IMR-90 (cell line): ENCODE data around the gene CLK3. TPM values are rescaled to one million over a fixed set of nuclear protein-coding genes. Genes with fewer than 3 reads are reported as not detected.

Experiments
- ATAC-seq: fragments of 200-7000 bp; cut with Tn5 transposase; 2 replicates; pipeline ENCODE4 v1.9.1; 2020; ENCODE audit warnings: low read depth, mild to moderate bottlenecking, moderate library complexity
- BruUV-seq: library from RNA; stranded (reverse); fragments of 400-500 nt; replicated peaks from 2 replicates; lab custom pipeline; 2021; lab: Mats Ljungman, UMichigan
- CTCF ChIA-PET: fragments of 300-600 bp; formaldehyde crosslinking; extraction: SDS; loops from one replicate; lab custom pipeline; 2021; ENCODE audit warnings: antibody characterized with exemption; lab: Yijun Ruan, JAX
- POLR2A ChIA-PET: fragments of 300-600 bp; sonication (Branson Sonifier 250); formaldehyde crosslinking; loops from one replicate; lab custom pipeline; 2022; ENCODE audit warnings: antibody characterized with exemption; ENCODE audit not compliant: unreplicated experiment; lab: Charles Lee
- DNase-seq: peaks from one replicate; pipeline ENCODE4 v3.0.0; 2013
- H2AFZ ChIP-seq: replicated peaks from 2 replicates; pipeline ENCODE3; 2013; ENCODE audit warnings: low read length, mild to moderate bottlenecking; ENCODE audit not compliant: poor library complexity
- H2AK5ac ChIP-seq: 2 replicates; pipeline ENCODE4 v1.6.1; 2013; ENCODE audit warnings: low read depth, low read length, inconsistent platforms
- H2AK9ac ChIP-seq: replicated peaks from 2 replicates; pipeline ENCODE3; 2013; ENCODE audit warnings: mild to moderate bottlenecking, low read depth, low read length, moderate library complexity; ENCODE audit not compliant: poor library complexity
- H2BK120ac ChIP-seq: 2 replicates; pipeline ENCODE4 v1.6.1; 2013; ENCODE audit warnings: low read depth, low read length, inconsistent platforms
- H2BK15ac ChIP-seq: 3 replicates; pipeline ENCODE4 v1.6.1; 2013; ENCODE audit warnings: low read depth, low read length, inconsistent platforms
- H2BK20ac ChIP-seq: 2 replicates; pipeline ENCODE4 v1.6.1; 2013; ENCODE audit warnings: low read depth, mild to moderate bottlenecking, inconsistent platforms, low read length, moderate library complexity
- H2BK5ac ChIP-seq: 2 replicates; pipeline ENCODE4 v1.6.1; 2013; ENCODE audit warnings: mild to moderate bottlenecking, low read depth, low read length, inconsistent platforms; ENCODE audit not compliant: poor library complexity, severe bottlenecking
- H3K14ac ChIP-seq: replicated peaks from 2 replicates; pipeline ENCODE4 v1.6.1; 2013; ENCODE audit warnings: low read depth, low read length, inconsistent platforms
- H3K18ac ChIP-seq: 2 replicates; pipeline ENCODE4 v1.6.1; 2013; ENCODE audit warnings: low read depth, low read length, control low read depth
- H3K23ac ChIP-seq: 2 replicates; pipeline ENCODE4 v1.6.1; 2013; ENCODE audit warnings: low read depth, low read length, inconsistent platforms
- H3K27ac ChIP-seq: 2 replicates; pipeline ENCODE4 v1.5.1; 2013; ENCODE audit warnings: mild to moderate bottlenecking, control low read depth, low read length; ENCODE audit not compliant: insufficient read depth
- H3K27me3 ChIP-seq: 2 replicates; pipeline ENCODE4 v1.6.1; 2013; ENCODE audit warnings: low read length; ENCODE audit not compliant: control insufficient read depth, insufficient read depth
- H3K36me3 ChIP-seq: 2 replicates; pipeline ENCODE4 v1.6.1; 2013; ENCODE audit warnings: low read length, mixed read lengths; ENCODE audit not compliant: control insufficient read depth, insufficient read depth
- H3K4ac ChIP-seq: 2 replicates; pipeline ENCODE4 v1.6.1; 2013; ENCODE audit warnings: low read depth, low read length, inconsistent platforms
- H3K4me1 ChIP-seq: 2 replicates; pipeline ENCODE4 v1.6.1; 2013; ENCODE audit warnings: low read length, mixed read lengths; ENCODE audit not compliant: control insufficient read depth, insufficient read depth
- H3K4me2 ChIP-seq: 2 replicates; pipeline ENCODE4 v1.6.1; 2013; ENCODE audit warnings: low read depth, mild to moderate bottlenecking, control low read depth, low read length, moderate library complexity
- H3K4me3 ChIP-seq: 2 replicates; pipeline ENCODE4 v1.5.1; 2013; ENCODE audit warnings: low read depth, mild to moderate bottlenecking, control low read depth, low read length, moderate library complexity; ENCODE audit not compliant: insufficient read depth
- H3K56ac ChIP-seq: 2 replicates; pipeline ENCODE4 v1.6.1; 2013; ENCODE audit warnings: low read length, inconsistent platforms; ENCODE audit not compliant: insufficient read depth; ENCODE audit errors: extremely low read depth
- H3K79me1 ChIP-seq, 2 experiments: 2 replicates each; pipeline ENCODE4 v1.6.1; 2013; ENCODE audit warnings: low read length in 2 of 2, inconsistent platforms in 1 of 2, low read depth in 1 of 2
- H3K9ac ChIP-seq: 2 replicates; pipeline ENCODE4 v1.6.1; 2013; ENCODE audit warnings: low read depth, low read length, control low read depth
- H3K9me1 ChIP-seq: 2 replicates; pipeline ENCODE4 v1.6.1; 2013; ENCODE audit warnings: low read length, inconsistent platforms; ENCODE audit not compliant: insufficient read depth
- H3K9me3 ChIP-seq: 2 replicates; pipeline ENCODE4 v1.6.1; 2013; ENCODE audit warnings: low read length; ENCODE audit not compliant: control insufficient read depth, insufficient read depth
- H4K20me1 ChIP-seq: 2 replicates; pipeline ENCODE4 v1.6.1; 2013; ENCODE audit warnings: low read length, inconsistent platforms; ENCODE audit not compliant: insufficient read depth
- H4K5ac ChIP-seq: 2 replicates; pipeline ENCODE4 v1.6.1; 2013; ENCODE audit warnings: mild to moderate bottlenecking, low read depth, low read length, control low read depth
- H4K8ac ChIP-seq, 2 experiments: 2 replicates each; pipeline ENCODE4 v1.6.1; 2013; ENCODE audit warnings: low read depth in 2 of 2, low read length in 2 of 2, control low read depth in 1 of 2, inconsistent platforms in 1 of 2
- H4K91ac ChIP-seq: 2 replicates; pipeline ENCODE4 v1.6.1; 2013; ENCODE audit warnings: low read depth, low read length, inconsistent platforms; ENCODE audit not compliant: insufficient read depth
- CEBPB ChIP-seq: IDR thresholded peaks from 2 replicates; pipeline ENCODE4 v1.6.1; 2012; ENCODE audit warnings: low read depth, low read length, improper control_type of control experiment
- MAZ ChIP-seq: IDR thresholded peaks from 2 replicates; pipeline ENCODE4 v1.6.1; 2012; ENCODE audit warnings: low read depth, mild to moderate bottlenecking, low read length, improper control_type of control experiment, moderate library complexity, borderline replicate concordance
- MXI1 ChIP-seq: IDR thresholded peaks from 2 replicates; pipeline ENCODE4 v1.6.1; 2012; ENCODE audit warnings: low read depth, mild to moderate bottlenecking, low read length, moderate library complexity, borderline replicate concordance
- NFE2L2 ChIP-seq: fragments of 150-350 bp; IDR thresholded peaks from 2 replicates; pipeline ENCODE4 v1.6.1; 2016; ENCODE audit warnings: low read depth, mild to moderate bottlenecking, low read length
- POLR2A ChIP-seq: IDR thresholded peaks from 2 replicates; pipeline ENCODE4 v1.6.1; 2012; ENCODE audit warnings: mild to moderate bottlenecking, low read depth, low read length
- RCOR1 ChIP-seq: IDR thresholded peaks from 2 replicates; pipeline ENCODE4 v1.6.1; 2012; ENCODE audit warnings: mild to moderate bottlenecking, low read length, improper control_type of control experiment; ENCODE audit not compliant: insufficient replicate concordance
- RFX5 ChIP-seq: IDR thresholded peaks from 2 replicates; pipeline ENCODE4 v1.8.0; 2012; ENCODE audit warnings: low read depth, mild to moderate bottlenecking, low read length, moderate library complexity
- SMC3 ChIP-seq: fragments of 150-350 bp; IDR thresholded peaks from 2 replicates; pipeline ENCODE4 v1.6.1; 2016; ENCODE audit warnings: low read depth, mild to moderate bottlenecking, antibody characterized with exemption, low read length, moderate library complexity
- WGBS, 2 experiments: methylation state at CpG; one replicate each; pipeline versions ENCODE4 v1.1.5 to v1.1.7; 2013; ENCODE audit warnings: missing lambda C conversion rate in 2 of 2; ENCODE audit not compliant: insufficient read length in 1 of 2; ENCODE audit errors: extremely low coverage in 2 of 2; 5-methylcytosine and 5-hydroxymethylcytosine counted together
- dilution Hi-C: fragments of 300-500 bp; cut with HindIII; formaldehyde crosslinking; loops from one replicate; pipeline ENCODE4 v1.14.3; 2018; ENCODE audit warnings: low sequenced_read_pairs; ENCODE audit not compliant: unreplicated experiment
- in situ Hi-C: fragments of 300-500 bp; cut with MboI; formaldehyde crosslinking; loops from 3 replicates; pipeline ENCODE4 v1.14.3; 2019; ENCODE audit warnings: low sequenced_read_pairs, inconsistent platforms, mixed read lengths
- intact Hi-C: fragments of 100-400 bp; cut with micrococcal nuclease; formaldehyde crosslinking; loops from 2 replicates; pipeline ENCODE4 v1.10.0; 2022
- polyA plus RNA-seq, 3 experiments: library from polyadenylated mRNA; depleted of rRNA; stranded (reverse); fragments of >200 nt; gene quantifications; 2 replicates each; pipeline ENCODE4 v1.2.3, GENCODE V29; 2012; ENCODE audit warnings: low replicate concordance in 1 of 3
- total RNA-seq: library from RNA; depleted of rRNA; stranded (reverse); fragments of >200 nt; gene quantifications from 2 replicates; pipeline ENCODE4 v1.2.3, GENCODE V29; 2012
- TF ChIP-seq, protein P1 (sequence below): fragments of 150-350 bp; IDR thresholded peaks from 2 replicates; pipeline ENCODE4 v1.6.1; 2016; ENCODE audit warnings: low read depth, mild to moderate bottlenecking, low read length, moderate library complexity, borderline replicate concordance
- TF ChIP-seq, protein P2 (sequence below): fragments of 150-350 bp; IDR thresholded peaks from 2 replicates; pipeline ENCODE4 v1.6.1; 2017; ENCODE audit warnings: mild to moderate bottlenecking, antibody characterized with exemption, low read length, low read depth

The CLK3 gene
- total and polyA plus RNA-seq, 2 of the 4 experiments (the other 2 are of a cell fraction), result 84.7 to 117 TPM

DNA sequence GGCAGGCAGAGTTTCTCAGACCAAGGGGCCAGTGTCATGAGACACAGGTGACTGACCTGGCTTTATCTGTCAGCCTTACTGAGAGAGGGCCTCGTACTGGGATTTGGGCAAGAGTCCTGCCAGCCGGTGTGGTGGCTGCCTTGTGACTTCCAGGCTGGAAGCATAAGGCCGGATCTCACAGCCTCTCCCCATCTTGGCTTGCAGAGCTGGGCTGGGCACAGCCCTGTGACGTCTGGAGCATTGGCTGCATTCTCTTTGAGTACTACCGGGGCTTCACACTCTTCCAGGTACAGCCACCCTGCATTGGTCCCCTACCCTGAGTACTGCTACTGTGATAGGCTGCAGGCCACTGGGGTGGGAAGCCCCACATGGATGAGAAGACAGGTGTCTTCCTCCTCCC lies 12.1 kb downstream of the CLK3 start:
- dilution Hi-C loops, result no loop called here

More for the DNA sequence above, 12.1 kb downstream of the CLK3 start:
- ChIA-PET CTCF (interaction anchor here (0.6 kb wide), 1 partner anchor 132 kb away, joined by 3 read pairs; no protein-coding TSS in a partner anchor), POLR2A (no interaction called here)
- H3K18ac ChIP-seq, result no peak overlapping the region
- in situ Hi-C loops, result no loop called here
- H2AK9ac ChIP-seq, result peak overlapping the region; percentile 23
- H2BK5ac ChIP-seq, result no peak overlapping the region
- DNase-seq (no peak), ATAC-seq (no peak)
- peaks cover 74% of the 10 kb centered on the region for H4K20me1 ChIP-seq
- H3K79me1 ChIP-seq, result peaks cover 8 to 43% of the 10 kb centered on the region in 2 experiments
- H3K9me1 ChIP-seq, result no peaks in the 10 kb centered on the region
- no peak overlapping the region for H2BK15ac ChIP-seq
- no peak overlapping the region for H2AK5ac ChIP-seq
- no peak overlapping the region for H3K9ac ChIP-seq
- no peak overlapping the region for H3K14ac ChIP-seq
- H3K23ac ChIP-seq, result no peak overlapping the region
- H2BK20ac ChIP-seq, result no peak overlapping the region
- WGBS, 2 experiments, result 100% methylated on average over 3 of the region's 5 CpGs; no CpG with 5 or more reads in 1 of the 2 experiments
- H3K27me3 ChIP-seq, result no peaks in the 10 kb centered on the region
- H2BK120ac ChIP-seq, result no peak overlapping the region
- H3K4ac ChIP-seq, result no peak overlapping the region
- no TSS peak for BruUV-seq
- H3K4me3 ChIP-seq, result no peak overlapping the region
- no peak overlapping the region for H4K91ac ChIP-seq
- intact Hi-C loops, result no loop called here
- no peak overlapping the region for H3K27ac ChIP-seq
- H3K4me1 ChIP-seq, result no peaks in the 10 kb centered on the region
- no peaks in the 10 kb centered on the region for H3K9me3 ChIP-seq
- TF ChIP-seq RCOR1 (no peak), NFE2L2 (no peak), MAZ (no peak), MXI1 (no peak), CEBPB (no peak), RFX5 (no peak), POLR2A (no peak), SMC3 (no peak)
- TF ChIP-seq, protein P1, sequence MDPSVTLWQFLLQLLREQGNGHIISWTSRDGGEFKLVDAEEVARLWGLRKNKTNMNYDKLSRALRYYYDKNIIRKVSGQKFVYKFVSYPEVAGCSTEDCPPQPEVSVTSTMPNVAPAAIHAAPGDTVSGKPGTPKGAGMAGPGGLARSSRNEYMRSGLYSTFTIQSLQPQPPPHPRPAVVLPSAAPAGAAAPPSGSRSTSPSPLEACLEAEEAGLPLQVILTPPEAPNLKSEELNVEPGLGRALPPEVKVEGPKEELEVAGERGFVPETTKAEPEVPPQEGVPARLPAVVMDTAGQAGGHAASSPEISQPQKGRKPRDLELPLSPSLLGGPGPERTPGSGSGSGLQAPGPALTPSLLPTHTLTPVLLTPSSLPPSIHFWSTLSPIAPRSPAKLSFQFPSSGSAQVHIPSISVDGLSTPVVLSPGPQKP, result no peak
- TF ChIP-seq, protein P2, sequence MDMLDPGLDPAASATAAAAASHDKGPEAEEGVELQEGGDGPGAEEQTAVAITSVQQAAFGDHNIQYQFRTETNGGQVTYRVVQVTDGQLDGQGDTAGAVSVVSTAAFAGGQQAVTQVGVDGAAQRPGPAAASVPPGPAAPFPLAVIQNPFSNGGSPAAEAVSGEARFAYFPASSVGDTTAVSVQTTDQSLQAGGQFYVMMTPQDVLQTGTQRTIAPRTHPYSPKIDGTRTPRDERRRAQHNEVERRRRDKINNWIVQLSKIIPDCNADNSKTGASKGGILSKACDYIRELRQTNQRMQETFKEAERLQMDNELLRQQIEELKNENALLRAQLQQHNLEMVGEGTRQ, result no peak
- peaks cover 93% of the 10 kb centered on the region for H3K36me3 ChIP-seq
- no peak overlapping the region for H3K4me2 ChIP-seq
- H4K8ac ChIP-seq, result no peak overlapping the region
- H3K56ac ChIP-seq, result no peak overlapping the region
- H2AFZ ChIP-seq, result no peak overlapping the region
- H4K5ac ChIP-seq, result no peak overlapping the region
